ENCODE results near the gene ZNF710. TPM values are rescaled to one million over a fixed set of nuclear protein-coding genes. Genes with fewer than 3 reads are reported as not detected.

The ZNF710 gene
- total and polyA plus RNA-seq, 2 of the 13 experiments (the other 11 are each of a cell fraction or from before 2014, with no cell fraction given) = 4.7 to 20.6 TPM

DNA sequence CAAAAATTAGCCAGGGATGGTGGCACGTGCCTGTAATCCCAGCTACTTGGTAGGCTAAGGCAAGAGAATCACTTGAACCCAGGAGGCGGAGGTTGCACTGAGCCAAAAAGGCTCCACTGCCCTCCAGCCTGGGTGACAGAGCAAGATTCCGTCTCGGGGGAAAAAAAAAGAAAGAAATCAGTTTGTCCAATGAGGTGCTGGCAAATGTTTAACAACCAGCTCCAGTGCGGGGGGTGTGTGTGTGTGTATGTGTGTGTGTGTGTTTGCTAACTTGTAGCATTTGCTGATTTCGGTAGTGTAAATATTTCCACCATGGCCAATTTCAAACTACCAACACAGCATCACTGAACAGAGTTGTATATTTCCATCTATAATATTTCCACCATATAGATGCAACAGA, 124.9 kb downstream of the ZNF710 start (continued):
- TF ChIP-seq KMT2B (CRISPR knock-in tag; IDR thresholded peaks at IDR 0.05) (no peak), FOXC1 (CRISPR knock-in tag; IDR thresholded peaks at IDR 0.05; ENCODE audit: borderline replicate concordance) (no peak), ZNF563 (CRISPR knock-in tag; IDR thresholded peaks at IDR 0.05) (no peak), FOXP1 (IDR thresholded peaks at IDR 0.05) (no peak), FOXP1 (CRISPR knock-in tag; IDR thresholded peaks at IDR 0.05) (peak; percentile 76), MTF2 (CRISPR knock-in tag; IDR thresholded peaks at IDR 0.05; ENCODE audit: borderline replicate concordance) (no peak), ZNF326 (CRISPR knock-in tag; IDR thresholded peaks at IDR 0.05; ENCODE audit: borderline replicate concordance) (no peak), NFYC (CRISPR knock-in tag; IDR thresholded peaks at IDR 0.05) (peak; percentile 46), ZNF605 (CRISPR knock-in tag; IDR thresholded peaks at IDR 0.05) (peak; percentile 6; the same call in 1 of the 2 replicates), ZNF451 (CRISPR knock-in tag; IDR thresholded peaks at IDR 0.05) (no peak), TCF7L2 (IDR thresholded peaks at IDR 0.05; ENCODE audit: low read depth, low read length) (no peak), ZFP1 (CRISPR knock-in tag; IDR thresholded peaks at IDR 0.05) (no peak), KDM2A (CRISPR knock-in tag; IDR thresholded peaks at IDR 0.05; ENCODE audit: borderline replicate concordance, low read depth) (no peak), NFKBIZ (CRISPR knock-in tag; IDR thresholded peaks at IDR 0.05) (no peak), ZNF101 (CRISPR knock-in tag; IDR thresholded peaks at IDR 0.05; ENCODE audit: borderline replicate concordance, low read depth) (no peak), NR2F2 (IDR thresholded peaks at IDR 0.05; ENCODE audit: borderline replicate concordance, low read depth) (no peak), CHD4 (IDR thresholded peaks at IDR 0.05; ENCODE audit: borderline replicate concordance, low read length) (no peak), MATR3 (CRISPR knock-in tag; IDR thresholded peaks at IDR 0.05) (no peak), ZSCAN22 (CRISPR knock-in tag; IDR thresholded peaks at IDR 0.05) (no peak), EP300 (IDR thresholded peaks at IDR 0.05; ENCODE audit: low read depth in 2 of 2, low read length in 2 of 2) (peak in 1 of 2 experiments; percentile 19; a peak in 1 of 4 replicates), EP300 (CRISPR knock-in tag; IDR thresholded peaks at IDR 0.05; ENCODE audit: borderline replicate concordance) (no peak), SAP130 (CRISPR knock-in tag; IDR thresholded peaks at IDR 0.05; ENCODE audit: low read depth) (peak; percentile 22; the same call in 1 of the 2 replicates), RXRB (CRISPR knock-in tag; IDR thresholded peaks at IDR 0.05; ENCODE audit: borderline replicate concordance) (0 out of 2 replicates have a peak, but pooled peaks have one; percentile 42), ZNF549 (CRISPR knock-in tag; IDR thresholded peaks at IDR 0.05) (no peak)
- TF ChIP-seq, protein P1, sequence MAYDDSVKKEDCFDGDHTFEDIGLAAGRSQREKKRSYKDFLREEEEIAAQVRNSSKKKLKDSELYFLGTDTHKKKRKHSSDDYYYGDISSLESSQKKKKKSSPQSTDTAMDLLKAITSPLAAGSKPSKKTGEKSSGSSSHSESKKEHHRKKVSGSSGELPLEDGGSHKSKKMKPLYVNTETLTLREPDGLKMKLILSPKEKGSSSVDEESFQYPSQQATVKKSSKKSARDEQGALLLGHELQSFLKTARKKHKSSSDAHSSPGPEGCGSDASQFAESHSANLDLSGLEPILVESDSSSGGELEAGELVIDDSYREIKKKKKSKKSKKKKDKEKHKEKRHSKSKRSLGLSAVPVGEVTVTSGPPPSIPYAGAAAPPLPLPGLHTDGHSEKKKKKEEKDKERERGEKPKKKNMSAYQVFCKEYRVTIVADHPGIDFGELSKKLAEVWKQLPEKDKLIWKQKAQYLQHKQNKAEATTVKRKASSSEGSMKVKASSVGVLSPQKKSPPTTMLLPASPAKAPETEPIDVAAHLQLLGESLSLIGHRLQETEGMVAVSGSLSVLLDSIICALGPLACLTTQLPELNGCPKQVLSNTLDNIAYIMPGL (CRISPR knock-in tag; IDR thresholded peaks at IDR 0.05; ENCODE audit: borderline replicate concordance in 1 of 2, low read depth in 1 of 2) = no peak
- TF ChIP-seq, protein P2, sequence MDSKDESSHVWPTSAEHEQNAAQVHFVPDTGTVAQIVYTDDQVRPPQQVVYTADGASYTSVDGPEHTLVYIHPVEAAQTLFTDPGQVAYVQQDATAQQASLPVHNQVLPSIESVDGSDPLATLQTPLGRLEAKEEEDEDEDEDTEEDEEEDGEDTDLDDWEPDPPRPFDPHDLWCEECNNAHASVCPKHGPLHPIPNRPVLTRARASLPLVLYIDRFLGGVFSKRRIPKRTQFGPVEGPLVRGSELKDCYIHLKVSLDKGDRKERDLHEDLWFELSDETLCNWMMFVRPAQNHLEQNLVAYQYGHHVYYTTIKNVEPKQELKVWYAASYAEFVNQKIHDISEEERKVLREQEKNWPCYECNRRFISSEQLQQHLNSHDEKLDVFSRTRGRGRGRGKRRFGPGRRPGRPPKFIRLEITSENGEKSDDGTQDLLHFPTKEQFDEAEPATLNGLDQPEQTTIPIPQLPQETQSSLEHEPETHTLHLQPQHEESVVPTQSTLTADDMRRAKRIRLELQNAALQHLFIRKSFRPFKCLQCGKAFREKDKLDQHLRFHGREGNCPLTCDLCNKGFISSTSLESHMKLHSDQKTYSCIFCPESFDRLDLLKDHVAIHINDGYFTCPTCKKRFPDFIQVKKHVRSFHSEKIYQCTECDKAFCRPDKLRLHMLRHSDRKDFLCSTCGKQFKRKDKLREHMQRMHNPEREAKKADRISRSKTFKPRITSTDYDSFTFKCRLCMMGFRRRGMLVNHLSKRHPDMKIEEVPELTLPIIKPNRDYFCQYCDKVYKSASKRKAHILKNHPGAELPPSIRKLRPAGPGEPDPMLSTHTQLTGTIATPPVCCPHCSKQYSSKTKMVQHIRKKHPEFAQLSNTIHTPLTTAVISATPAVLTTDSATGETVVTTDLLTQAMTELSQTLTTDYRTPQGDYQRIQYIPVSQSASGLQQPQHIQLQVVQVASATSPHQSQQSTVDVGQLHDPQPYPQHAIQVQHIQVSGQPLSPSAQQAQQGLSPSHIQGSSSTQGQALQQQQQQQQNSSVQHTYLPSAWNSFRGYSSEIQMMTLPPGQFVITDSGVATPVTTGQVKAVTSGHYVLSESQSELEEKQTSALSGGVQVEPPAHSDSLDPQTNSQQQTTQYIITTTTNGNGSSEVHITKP (CRISPR knock-in tag; IDR thresholded peaks at IDR 0.05; ENCODE audit: low read depth) = no peak
- TF ChIP-seq, protein P3, sequence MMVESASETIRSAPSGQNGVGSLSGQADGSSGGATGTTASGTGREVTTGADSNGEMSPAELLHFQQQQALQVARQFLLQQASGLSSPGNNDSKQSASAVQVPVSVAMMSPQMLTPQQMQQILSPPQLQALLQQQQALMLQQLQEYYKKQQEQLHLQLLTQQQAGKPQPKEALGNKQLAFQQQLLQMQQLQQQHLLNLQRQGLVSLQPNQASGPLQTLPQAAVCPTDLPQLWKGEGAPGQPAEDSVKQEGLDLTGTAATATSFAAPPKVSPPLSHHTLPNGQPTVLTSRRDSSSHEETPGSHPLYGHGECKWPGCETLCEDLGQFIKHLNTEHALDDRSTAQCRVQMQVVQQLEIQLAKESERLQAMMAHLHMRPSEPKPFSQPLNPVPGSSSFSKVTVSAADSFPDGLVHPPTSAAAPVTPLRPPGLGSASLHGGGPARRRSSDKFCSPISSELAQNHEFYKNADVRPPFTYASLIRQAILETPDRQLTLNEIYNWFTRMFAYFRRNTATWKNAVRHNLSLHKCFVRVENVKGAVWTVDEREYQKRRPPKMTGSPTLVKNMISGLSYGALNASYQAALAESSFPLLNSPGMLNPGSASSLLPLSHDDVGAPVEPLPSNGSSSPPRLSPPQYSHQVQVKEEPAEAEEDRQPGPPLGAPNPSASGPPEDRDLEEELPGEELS (CRISPR knock-in tag; IDR thresholded peaks at IDR 0.05) = peak; percentile 77

All from HepG2 (cell line).